MV-4-11 (cell line): ENCODE measurements around the gene TMEM203.
A peak's percentile ranks its signal among the peaks of the same experiment; 100 is the strongest.

Experiments used
- DNase-seq: peaks from one replicate; lab custom pipeline; 2025; lab: John Stamatoyannopoulos, UW

The TMEM203 gene

GRCh38 chr9:137164370-137165249 lies 40.8 kb downstream of the TMEM203 start:
- DNase-seq = no peak

- no peak for DNase-seq
Measured at GRCh38 chr9:137163805-137164204, 41.6 kb downstream of the TMEM203 start.

- DNase-seq = no peak
Measured at GRCh38 chr9:137163365-137163715, 42.1 kb downstream of the TMEM203 start.

- DNase-seq = peak; percentile 21
Measured at GRCh38 chr9:137162505-137163364, 42.7 kb downstream of the TMEM203 start.

GRCh38 chr9:137161558-137162486 lies 43.6 kb downstream of the TMEM203 start:
- DNase-seq = no peak

- DNase-seq = no peak
Measured at GRCh38 chr9:137160716-137161557, 44.5 kb downstream of the TMEM203 start.

GRCh38 chr9:137160054-137160425 lies 45.4 kb downstream of the TMEM203 start:
- no peak for DNase-seq

GRCh38 chr9:137159105-137160053 lies 46.1 kb downstream of the TMEM203 start:
- no peak for DNase-seq

GRCh38 chr9:137158625-137159024 lies 46.8 kb downstream of the TMEM203 start:
- DNase-seq = no peak

- DNase-seq = no peak
Measured at GRCh38 chr9:137157618-137158415, 47.6 kb downstream of the TMEM203 start.

GRCh38 chr9:137156567-137157375 lies 48.7 kb downstream of the TMEM203 start:
- DNase-seq = peak; percentile 9
